Measurements from ENCODE around the gene POLR1A. TPM values are rescaled to one million over a fixed set of nuclear protein-coding genes. Genes with fewer than 3 reads are reported as not detected.
"Not testable (repeated sequence)": the region's sequence is repeated elsewhere in the genome, so short reads cannot be mapped to it uniquely, and the experiment has no call there.

POLR1A gene
- total and polyA plus RNA-seq, 9 donors: 10.4 to 24.2 (median 17.9) TPM

DNA sequence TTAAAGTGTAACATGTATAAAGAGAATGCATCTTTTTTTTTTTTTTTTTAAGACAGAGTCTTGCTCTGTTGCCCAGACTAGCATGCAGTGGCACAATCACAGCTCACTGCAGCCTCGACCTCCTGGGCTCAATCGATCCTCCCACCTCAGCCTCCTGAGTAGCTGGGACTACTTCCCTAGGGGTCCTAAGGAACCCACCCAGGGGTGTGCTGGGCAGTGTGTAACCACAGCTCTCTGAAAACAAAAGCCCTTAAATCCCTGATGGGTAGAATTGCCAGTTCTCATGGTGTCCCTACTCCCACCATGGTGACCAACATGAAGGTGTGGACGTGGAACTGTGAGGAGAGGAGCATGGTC lies 111.3 kb downstream of the POLR1A start:
- no peaks in the 10 kb centered on the region for H3K36me3 ChIP-seq (ENCODE audit: control insufficient read depth, insufficient read depth, low read length)
- no peaks in the 10 kb centered on the region for H3K27me3 ChIP-seq (ENCODE audit: control insufficient read depth, insufficient read depth, low read length)
- H3K9me3 ChIP-seq (replicated peaks; ENCODE audit: control insufficient read depth, low read depth, low read length): no peaks in the 10 kb centered on the region
- WGBS (ENCODE audit: insufficient coverage): no CpG with 5 or more reads among the region's 3 CpGs
- H3K4me3 ChIP-seq (ENCODE audit: low read length): no peak overlapping the region
- no peak for DNase-seq
- H3K4me1 ChIP-seq (ENCODE audit: control insufficient read depth, insufficient read depth, low read length): peaks cover 56% of the 10 kb centered on the region
- peak overlapping the region; percentile 38 for H3K27ac ChIP-seq (ENCODE audit: low read length)

DNA sequence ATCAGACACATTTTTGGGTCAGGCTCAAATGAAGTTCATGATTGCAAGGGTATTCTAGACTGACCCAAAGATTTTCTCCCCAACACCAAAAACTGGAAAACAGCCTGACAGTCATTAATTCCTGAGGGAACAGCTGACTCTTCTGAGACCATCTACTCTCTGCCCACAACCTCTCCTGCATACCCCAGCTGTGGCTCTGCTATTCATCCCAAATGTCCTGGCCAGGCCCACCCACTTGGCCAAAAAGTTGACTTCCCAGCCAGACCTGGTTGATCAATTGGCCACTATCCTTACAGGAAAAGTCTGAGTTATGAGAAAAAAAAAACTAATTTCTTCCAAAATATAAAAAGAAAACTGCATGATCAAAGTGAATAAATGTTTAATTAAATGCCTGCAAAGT lies 113.1 kb downstream of the POLR1A start:
- peaks cover 56% of the 10 kb centered on the region for H3K4me1 ChIP-seq (ENCODE audit: control insufficient read depth, insufficient read depth, low read length)

GRCh38 chr2:85992053-85992452 lies 113.6 kb downstream of the POLR1A start:
- H3K4me1 ChIP-seq (ENCODE audit: control insufficient read depth, insufficient read depth, low read length): peaks cover 56% of the 10 kb centered on the region
- H3K4me3 ChIP-seq (ENCODE audit: low read length); H3K36me3 ChIP-seq (ENCODE audit: control insufficient read depth, insufficient read depth, low read length); DNase-seq; H3K27me3 ChIP-seq (ENCODE audit: control insufficient read depth, insufficient read depth, low read length); H3K27ac ChIP-seq (ENCODE audit: low read length); H3K9me3 ChIP-seq (replicated peaks; ENCODE audit: control insufficient read depth, low read depth, low read length): not testable (repeated sequence)
- WGBS (ENCODE audit: insufficient coverage): 81% methylated on average over 2 of the region's 9 CpGs

More for the DNA sequence above, 113.1 kb downstream of the POLR1A start:
- DNase-seq: no peak
- no peaks in the 10 kb centered on the region for H3K27me3 ChIP-seq (ENCODE audit: control insufficient read depth, insufficient read depth, low read length)
- no peaks in the 10 kb centered on the region for H3K36me3 ChIP-seq (ENCODE audit: control insufficient read depth, insufficient read depth, low read length)
- H3K27ac ChIP-seq (ENCODE audit: low read length): no peak overlapping the region
- no peak overlapping the region for H3K4me3 ChIP-seq (ENCODE audit: low read length)
- no peaks in the 10 kb centered on the region for H3K9me3 ChIP-seq (replicated peaks; ENCODE audit: control insufficient read depth, low read depth, low read length)

DNA sequence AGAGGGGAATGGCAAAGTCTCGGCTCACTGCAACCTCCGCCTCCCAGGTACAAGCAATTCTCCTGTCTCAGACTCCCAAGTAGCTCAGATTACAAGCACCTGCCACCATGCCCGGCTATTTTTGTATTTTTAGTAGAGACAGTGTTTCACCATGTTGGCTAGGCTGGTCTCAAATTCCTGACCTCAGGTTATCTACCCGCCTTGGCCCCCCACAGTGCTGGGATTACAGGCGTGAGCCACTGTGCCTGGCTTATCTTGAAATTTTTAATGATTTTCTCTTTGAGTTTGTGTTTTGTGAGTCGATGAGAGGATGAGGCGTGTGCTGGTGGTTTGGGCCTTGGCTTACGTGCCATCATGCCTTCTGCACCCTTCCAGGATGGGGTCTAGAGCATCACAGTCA lies 115.6 kb downstream of the POLR1A start:
- no peaks in the 10 kb centered on the region for H3K36me3 ChIP-seq (ENCODE audit: control insufficient read depth, insufficient read depth, low read length)
- no peaks in the 10 kb centered on the region for H3K27me3 ChIP-seq (ENCODE audit: control insufficient read depth, insufficient read depth, low read length)
- H3K9me3 ChIP-seq (replicated peaks; ENCODE audit: control insufficient read depth, low read depth, low read length): no peaks in the 10 kb centered on the region
- WGBS (ENCODE audit: insufficient coverage): 84% methylated on average over 5 of the region's 8 CpGs
- peaks cover 45% of the 10 kb centered on the region for H3K4me1 ChIP-seq (ENCODE audit: control insufficient read depth, insufficient read depth, low read length)
- H3K27ac ChIP-seq (ENCODE audit: low read length): peak overlapping the region; percentile 7
- H3K4me3 ChIP-seq (ENCODE audit: low read length): no peak overlapping the region
- DNase-seq: no peak

DNA sequence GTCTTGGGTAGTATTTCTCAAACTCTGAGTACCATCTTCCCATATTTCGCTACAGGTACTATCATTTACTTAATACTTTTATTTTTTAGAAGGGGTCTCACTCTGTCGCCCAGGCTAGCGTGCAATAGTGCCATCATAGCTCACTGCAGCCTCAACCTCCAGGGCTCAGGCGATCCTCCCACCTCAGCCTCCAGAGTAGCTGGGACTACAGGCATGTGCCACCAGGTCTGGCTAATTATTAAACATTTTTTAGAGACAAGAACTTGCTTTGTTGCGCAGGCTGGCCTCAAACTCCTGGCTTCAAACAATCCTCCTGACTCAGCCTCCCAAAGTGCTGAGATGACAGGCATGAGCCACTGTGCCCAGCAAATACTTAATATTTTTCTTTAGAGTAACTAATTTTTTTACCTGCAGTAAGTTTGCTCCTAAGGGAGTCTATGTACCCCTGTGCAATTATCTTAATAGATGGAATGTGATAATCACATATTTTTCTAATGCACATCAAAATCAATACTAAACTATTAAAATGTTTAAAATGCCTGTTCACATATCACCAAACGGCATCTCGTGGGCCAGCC lies 116.3 kb downstream of the POLR1A start:
- no peak for DNase-seq
- peaks cover 38% of the 10 kb centered on the region for H3K4me1 ChIP-seq (ENCODE audit: control insufficient read depth, insufficient read depth, low read length)
- no peaks in the 10 kb centered on the region for H3K9me3 ChIP-seq (replicated peaks; ENCODE audit: control insufficient read depth, low read depth, low read length)
- WGBS (ENCODE audit: insufficient coverage): 80% methylated on average over 4 of the region's 7 CpGs
- no peak overlapping the region for H3K27ac ChIP-seq (ENCODE audit: low read length)
- H3K27me3 ChIP-seq (ENCODE audit: control insufficient read depth, insufficient read depth, low read length): no peaks in the 10 kb centered on the region
- H3K4me3 ChIP-seq (ENCODE audit: low read length): no peak overlapping the region
- H3K36me3 ChIP-seq (ENCODE audit: control insufficient read depth, insufficient read depth, low read length): no peaks in the 10 kb centered on the region

- WGBS (ENCODE audit: insufficient coverage): 81% methylated on average over 3 of the region's 7 CpGs
- no peaks in the 10 kb centered on the region for H3K27me3 ChIP-seq (ENCODE audit: control insufficient read depth, insufficient read depth, low read length)
- peaks cover 34% of the 10 kb centered on the region for H3K4me1 ChIP-seq (ENCODE audit: control insufficient read depth, insufficient read depth, low read length)
- no peak overlapping the region for H3K27ac ChIP-seq (ENCODE audit: low read length)
- H3K36me3 ChIP-seq (ENCODE audit: control insufficient read depth, insufficient read depth, low read length): no peaks in the 10 kb centered on the region
- no peaks in the 10 kb centered on the region for H3K9me3 ChIP-seq (replicated peaks; ENCODE audit: control insufficient read depth, low read depth, low read length)
- no peak overlapping the region for H3K4me3 ChIP-seq (ENCODE audit: low read length)
- DNase-seq: no peak
Observed at GRCh38 chr2:85988914-85989270, 116.8 kb downstream of the POLR1A start.

GRCh38 chr2:85988175-85988913 lies 117.3 kb downstream of the POLR1A start:
- H3K4me1 ChIP-seq (ENCODE audit: control insufficient read depth, insufficient read depth, low read length): peaks cover 29% of the 10 kb centered on the region
- 38% methylated on average over 6 of the region's 10 CpGs for WGBS (ENCODE audit: insufficient coverage)

GRCh38 chr2:85987266-85988174 lies 118.2 kb downstream of the POLR1A start:
- Histone ChIP-seq H3K36me3 (ENCODE audit: control insufficient read depth, insufficient read depth, low read length) (no peaks in the 10 kb centered on the region), H3K9me3 (replicated peaks; ENCODE audit: control insufficient read depth, low read depth, low read length) (no peaks in the 10 kb centered on the region), H3K27ac (ENCODE audit: low read length) (peak overlapping the region; percentile 77), H3K4me1 (ENCODE audit: control insufficient read depth, insufficient read depth, low read length) (peaks cover 27% of the 10 kb centered on the region), H3K4me3 (ENCODE audit: low read length) (no peak overlapping the region), H3K27me3 (ENCODE audit: control insufficient read depth, insufficient read depth, low read length) (no peaks in the 10 kb centered on the region)
- DNase-seq: peak; percentile 76
- 41% methylated on average over 4 of the region's 6 CpGs for WGBS (ENCODE audit: insufficient coverage)

More at GRCh38 chr2:85988175-85988913, 117.3 kb downstream of the POLR1A start:
- Histone ChIP-seq H3K36me3 (ENCODE audit: control insufficient read depth, insufficient read depth, low read length) (no peaks in the 10 kb centered on the region), H3K27ac (ENCODE audit: low read length) (peak overlapping the region; percentile 65), H3K9me3 (replicated peaks; ENCODE audit: control insufficient read depth, low read depth, low read length) (no peaks in the 10 kb centered on the region), H3K4me3 (ENCODE audit: low read length) (no peak overlapping the region), H3K27me3 (ENCODE audit: control insufficient read depth, insufficient read depth, low read length) (no peaks in the 10 kb centered on the region)
- DNase-seq: peak; percentile 95

GRCh38 chr2:85986121-85986520 lies 119.6 kb downstream of the POLR1A start:
- no peak overlapping the region for H3K27ac ChIP-seq (ENCODE audit: low read length)
- H3K9me3 ChIP-seq (replicated peaks; ENCODE audit: control insufficient read depth, low read depth, low read length): no peaks in the 10 kb centered on the region
- H3K27me3 ChIP-seq (ENCODE audit: control insufficient read depth, insufficient read depth, low read length): no peaks in the 10 kb centered on the region
- H3K36me3 ChIP-seq (ENCODE audit: control insufficient read depth, insufficient read depth, low read length): no peaks in the 10 kb centered on the region
- peaks cover 25% of the 10 kb centered on the region for H3K4me1 ChIP-seq (ENCODE audit: control insufficient read depth, insufficient read depth, low read length)
- H3K4me3 ChIP-seq (ENCODE audit: low read length): no peak overlapping the region
- no peak for DNase-seq
- 98% methylated on average over 7 of the region's 9 CpGs for WGBS (ENCODE audit: insufficient coverage)

DNA sequence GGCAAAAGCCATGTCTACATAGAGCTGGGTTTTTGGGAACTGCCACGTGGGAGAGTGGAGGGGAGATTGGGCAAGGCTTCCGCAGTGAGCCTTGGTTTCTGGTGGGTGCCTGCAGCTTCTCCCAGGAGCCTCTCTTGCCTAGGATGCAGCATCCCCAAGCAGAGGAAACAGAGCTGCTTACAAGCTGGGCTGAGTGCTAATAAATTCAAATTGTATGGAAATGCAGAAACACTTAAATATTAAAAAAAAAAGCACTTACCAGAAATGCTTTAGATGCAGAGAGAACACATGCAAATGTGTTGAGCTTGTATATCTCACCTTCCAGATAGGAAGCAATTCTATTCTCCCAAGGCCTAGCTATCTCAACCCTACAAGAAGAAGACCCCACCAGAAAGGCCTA lies 120.9 kb downstream of the POLR1A start:
- Histone ChIP-seq H3K27ac (ENCODE audit: low read length) (no peak overlapping the region), H3K4me1 (ENCODE audit: control insufficient read depth, insufficient read depth, low read length) (peaks cover 23% of the 10 kb centered on the region), H3K9me3 (replicated peaks; ENCODE audit: control insufficient read depth, low read depth, low read length) (no peaks in the 10 kb centered on the region), H3K27me3 (ENCODE audit: control insufficient read depth, insufficient read depth, low read length) (no peaks in the 10 kb centered on the region), H3K36me3 (ENCODE audit: control insufficient read depth, insufficient read depth, low read length) (no peaks in the 10 kb centered on the region), H3K4me3 (ENCODE audit: low read length) (no peak overlapping the region)
- DNase-seq: no peak
- 86% methylated on average over 2 of the region's 2 CpGs for WGBS (ENCODE audit: insufficient coverage)

Data from muscle of leg (tissue), 11 donors.